Measurements from ENCODE around the gene GSN. TPM values are rescaled to one million over a fixed set of nuclear protein-coding genes. Genes with fewer than 3 reads are reported as not detected.

Gene GSN
- total RNA-seq, 1 donor from 2014 or later, result 174 TPM

GRCh38 chr9:121373011-121373729 is 105.2 kb downstream of the GSN start:
- no peak for DNase-seq (ENCODE audit: low read depth)
- no peak for TF ChIP-seq CTCF (conservative IDR thresholded peaks at IDR 0.05; ENCODE audit: low read depth, low read length)
- no peak overlapping the region for H3K4me3 ChIP-seq (ENCODE audit: low read depth, low read length)

DNA sequence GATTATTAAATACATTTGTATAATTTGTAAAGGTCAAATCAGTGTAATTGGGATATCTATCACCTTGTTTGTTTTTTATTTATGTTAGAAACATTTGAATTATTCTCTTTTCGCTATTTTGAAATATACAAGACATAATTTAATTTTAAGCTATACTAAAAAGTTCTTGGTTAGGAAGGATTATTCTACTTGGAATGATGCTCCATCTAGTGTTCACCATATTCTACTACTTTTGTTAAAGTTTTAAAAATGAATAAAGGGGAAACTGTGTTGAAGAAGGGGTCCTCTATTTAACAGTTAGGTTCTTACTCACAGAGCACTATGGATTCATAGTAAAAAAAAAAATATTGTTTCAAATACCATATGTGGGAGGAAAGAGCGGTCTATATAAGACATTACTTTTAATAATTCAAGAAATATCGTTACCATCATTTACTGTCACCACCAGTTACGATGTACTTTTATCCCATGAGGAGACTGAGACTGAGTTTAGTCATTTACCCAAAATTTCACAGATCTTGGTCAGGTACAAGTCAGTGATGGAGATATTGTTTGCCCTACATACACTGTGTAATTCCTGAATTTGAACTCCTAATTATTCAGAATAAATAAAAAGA is 108.4 kb downstream of the GSN start:
- no peak overlapping the region for H3K4me3 ChIP-seq (ENCODE audit: low read depth, low read length)
- no peak for TF ChIP-seq CTCF (conservative IDR thresholded peaks at IDR 0.05; ENCODE audit: low read depth, low read length)
- DNase-seq (ENCODE audit: low read depth), result no peak

- H3K4me3 ChIP-seq (ENCODE audit: low read depth, low read length), result no peak overlapping the region
- no peak for DNase-seq (ENCODE audit: low read depth)
- no peak for TF ChIP-seq CTCF (conservative IDR thresholded peaks at IDR 0.05; ENCODE audit: low read depth, low read length)
Measured at GRCh38 chr9:121380846-121381245, 112.9 kb downstream of the GSN start.

Other genes with a start within 250 kb of the GSN start
- gene C5, start 217.9 kb upstream of the GSN start, total RNA-seq, result 0.52 and 0.65 TPM in 2 replicates
- 9.2 and 9.6 TPM in 2 replicates for gene CNTRL, start 193.2 kb upstream of the GSN start, total RNA-seq
- 15.5 and 16.7 TPM in 2 replicates for gene RAB14, start 66.3 kb upstream of the GSN start, total RNA-seq
- gene STOM, start 102.1 kb downstream of the GSN start, total RNA-seq, result 21.1 and 26.1 TPM in 2 replicates
- gene GGTA1, start 231.7 kb downstream of the GSN start, total RNA-seq, result 0.14 TPM in 1 of 2 replicates, not detected in the other

Data from epithelial cell of proximal tubule (primary cell).